Activated CD8-positive, alpha-beta T cell treated with anti-CD3 and anti-CD28 coated beads, Interleukin-2, amount 10 ng/mL, durations not matched to agents 7 days and 5 days (primary cell): ENCODE results near the gene SERPINE1. TPM values are rescaled to one million over a fixed set of nuclear protein-coding genes. Genes with fewer than 3 reads are reported as not detected.

Experiments
- microRNA-seq: library from miRNA; unstranded; fragments of <30 nt; microRNA quantifications from one replicate; pipeline ENCODE4 v1.2.0, GENCODE V29; 2022
- total RNA-seq, 2 experiments: library from RNA; stranded (reverse); gene quantifications; one replicate each; pipeline ENCODE4 v1.2.3, GENCODE V29; 2021

Gene SERPINE1
- total RNA-seq, 2 experiments from 2014 or later: 0.47 to 0.58 TPM

Small RNA genes lying within 50 kb of the gene (microRNA-seq; reads per million reads assigned to microRNA genes)
- not detected for gene MIR4653

Other genes with a start within 250 kb of the SERPINE1 start
- 1 to 10 TPM; 2.0 to 3.7 TPM for gene UFSP1, start 237.4 kb upstream of the SERPINE1 start, total RNA-seq
- not detected for gene ACHE, start 231.2 kb upstream of the SERPINE1 start, total RNA-seq
- gene MUC3A, start 177.6 kb upstream of the SERPINE1 start, total RNA-seq: not detected
- not detected for gene MUC12, start 157.5 kb upstream of the SERPINE1 start, total RNA-seq
- not detected for gene MUC17, start 107.0 kb upstream of the SERPINE1 start, total RNA-seq
- 10 to 100 TPM; 66.8 to 67.9 TPM for gene TRIM56, start 41.6 kb upstream of the SERPINE1 start, total RNA-seq
- 10 to 100 TPM; 46.2 to 48.9 TPM for gene AP1S1, start 27.4 kb downstream of the SERPINE1 start, total RNA-seq
- under 1 TPM; 0.29 to 0.53 TPM for gene VGF, start 38.5 kb downstream of the SERPINE1 start, total RNA-seq
- not detected for gene NAT16, start 53.2 kb downstream of the SERPINE1 start, total RNA-seq
- not detected for gene MOGAT3, start 73.9 kb downstream of the SERPINE1 start, total RNA-seq
- 10 to 100 TPM; 51.1 to 58.1 TPM for gene PLOD3, start 90.5 kb downstream of the SERPINE1 start, total RNA-seq
- gene ZNHIT1, start 91.1 kb downstream of the SERPINE1 start, total RNA-seq: 10 to 100 TPM; 56.1 to 58.4 TPM
- 10 to 100 TPM; 19.6 to 21.2 TPM for gene CLDN15, start 110.7 kb downstream of the SERPINE1 start, total RNA-seq
- gene FIS1, start 118.0 kb downstream of the SERPINE1 start, total RNA-seq: 100 to 1,000 TPM; 103 to 108 TPM
- 10 to 100 TPM in 1 of 2 experiments, 1 to 10 TPM in 1; 9.9 to 11.1 TPM for gene IFT22, start 194.7 kb downstream of the SERPINE1 start, total RNA-seq
- gene COL26A1, start 235.8 kb downstream of the SERPINE1 start, total RNA-seq: not detected